Measurements from ENCODE around the gene NFKBIE. TPM values are rescaled to one million over a fixed set of nuclear protein-coding genes. Genes with fewer than 3 reads are reported as not detected.

Gene NFKBIE
- total RNA-seq, 1 donor from 2014 or later: 14.6 TPM

GRCh38 chr6:44219053-44219814 lies 46.1 kb downstream of the NFKBIE start:
- intact Hi-C loops (cut with micrococcal nuclease): no loop called here

- intact Hi-C loops (cut with micrococcal nuclease): no loop called here
These were observed 47.8 kb downstream of the NFKBIE start for GRCh38 chr6:44217332-44218143.

GRCh38 chr6:44216677-44217331 lies 48.5 kb downstream of the NFKBIE start, which contains the start of gene MYMX:
Gene MYMX, plus strand, starts transcription at chr6:44216926. Its CDS starts 546 bp downstream, at chr6:44217472.
- intact Hi-C loops (cut with micrococcal nuclease): no loop called here

- intact Hi-C loops (cut with micrococcal nuclease): no loop called here
These were observed 51.0 kb downstream of the NFKBIE start for GRCh38 chr6:44214307-44214706.

- intact Hi-C loops (cut with micrococcal nuclease): no loop called here
These were observed 54.1 kb downstream of the NFKBIE start for GRCh38 chr6:44211284-44211683.

Other genes with a start within 250 kb of the NFKBIE start
- 54.4 and 56.4 TPM in 2 replicates for gene MRPL14, start 138.1 kb downstream of the NFKBIE start, total RNA-seq
- gene TMEM63B, start 138.0 kb downstream of the NFKBIE start, total RNA-seq: 10.4 and 11.1 TPM in 2 replicates
- not detected in 2 replicates for gene CAPN11, start 106.7 kb downstream of the NFKBIE start, total RNA-seq
- not detected in 2 replicates for gene MYMX, start 48.6 kb downstream of the NFKBIE start, total RNA-seq
- gene SLC29A1, start 42.0 kb downstream of the NFKBIE start, total RNA-seq: 58.3 and 59.9 TPM in 2 replicates
- 884 and 889 TPM in 2 replicates for gene HSP90AB1, start 18.4 kb downstream of the NFKBIE start, total RNA-seq
- gene SLC35B2, start 8.0 kb downstream of the NFKBIE start, total RNA-seq: 30.4 and 30.7 TPM in 2 replicates
- not detected in 2 replicates for gene TMEM151B, start 4.9 kb upstream of the NFKBIE start, total RNA-seq
- gene AARS2, start 47.8 kb upstream of the NFKBIE start, total RNA-seq: 17.5 TPM in 2 replicates
- gene SPATS1, start 77.1 kb upstream of the NFKBIE start, total RNA-seq: not detected in 2 replicates
- gene CDC5L, start 122.2 kb upstream of the NFKBIE start, total RNA-seq: 27.1 and 27.3 TPM in 2 replicates

Measured in T-helper 2 cell treated with Interferon-gamma antibody and Interleukin-4, amounts not matched to agents 100 ng/mL and 5 ng/mL, for 36 hours (primary cell).